Upper lobe of left lung (tissue), 4 donors: ENCODE results near the gene DNAJC17.

Source experiments
- CTCF ChIP-seq, 6 experiments: fragments of 450-650 bp in 4 of 6; fragments of 200-600 bp in 2 of 6; sonication (generic) in 2 of 6; IDR thresholded peaks; one replicate each; pipeline ENCODE4 v1.5.1; 2016 to 2019; ENCODE audit warnings: antibody characterized with exemption in 6 of 6
- EP300 ChIP-seq, 4 donors: sonication (generic); formaldehyde crosslinking; IDR thresholded peaks; one replicate each; pipeline ENCODE4 v1.5.1; 2017; ENCODE audit warnings: antibody characterized with exemption in 4 of 4, control low read depth in 2 of 4
- POLR2A ChIP-seq, 4 donors: fragments of 450-650 bp; IDR thresholded peaks; one replicate each; pipeline ENCODE4 v1.5.1; 2016 to 2017; ENCODE audit warnings: antibody characterized with exemption in 4 of 4, mild to moderate bottlenecking in 2 of 4
- POLR2AphosphoS5 ChIP-seq, 2 donors: sonication (generic); formaldehyde crosslinking; IDR thresholded peaks; one replicate each; pipeline ENCODE4 v1.5.1; 2017; ENCODE audit warnings: antibody characterized with exemption in 2 of 2

DNA sequence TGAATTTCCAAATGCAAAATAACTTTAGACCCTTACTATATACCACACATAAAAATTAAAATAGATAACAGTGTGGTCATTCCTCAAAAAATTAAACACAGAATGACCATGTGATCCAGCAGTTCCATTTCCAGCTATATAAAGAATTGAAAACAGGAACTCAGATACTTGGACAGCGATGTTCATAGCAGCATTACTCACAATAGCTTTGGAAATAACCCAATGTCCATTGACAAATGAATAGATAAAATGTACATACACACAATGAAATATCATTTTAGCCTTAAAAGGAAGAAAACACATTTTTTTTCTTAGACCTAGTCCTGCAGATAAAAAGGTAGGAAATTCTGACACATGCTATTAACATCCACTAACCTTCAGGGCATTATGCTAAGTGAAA, 85.6 kb downstream of the DNAJC17 start:
- TF ChIP-seq POLR2A (IDR thresholded peaks at IDR 0.05) (no peak), CTCF (IDR thresholded peaks at IDR 0.05) (no peak), POLR2AphosphoS5 (IDR thresholded peaks at IDR 0.05) (no peak), EP300 (IDR thresholded peaks at IDR 0.05) (no peak)
